GM12878 (cell line): Measurements from ENCODE around the gene RPUSD2. TPM values are rescaled to one million over a fixed set of nuclear protein-coding genes. Genes with fewer than 3 reads are reported as not detected.

Experiments used
- FOS ChIP-seq: IDR thresholded peaks from 3 replicates; pipeline ENCODE4 v1.6.1; 2011; ENCODE audit warnings: borderline replicate concordance; ENCODE audit not compliant: insufficient read length; ENCODE audit errors: extremely low read depth
- SREBF2 ChIP-seq: IDR thresholded peaks from 2 replicates; pipeline ENCODE4 v1.6.1; 2012; ENCODE audit warnings: mild to moderate bottlenecking, low read length
- STAT3 ChIP-seq: IDR thresholded peaks from 2 replicates; pipeline ENCODE4 v1.6.1; 2011; ENCODE audit warnings: low read depth, low read length, improper control_type of control experiment
- ZBTB40 ChIP-seq: fragments of 450-650 bp; IDR thresholded peaks from 2 replicates; pipeline ENCODE4 v1.6.1; 2016; ENCODE audit warnings: mild to moderate bottlenecking, moderate library complexity, borderline replicate concordance
- polyA plus RNA-seq, 11 experiments: library from polyadenylated mRNA; depleted of rRNA in 4 of 11; unstranded in 6 of 11; stranded (reverse) in 5 of 11; fragments of >200 nt; fragmentation: Nextera tagmentation in 4 of 11; fragmentation: Illumina TruSeq in 1 of 11; extraction: Ambion mirVana in 4 of 11; extraction: Trizol in 1 of 11; gene quantifications; 1 replicate in 1 of 11; 2 replicates in 10 of 11; pipeline versions ENCODE4 v1.2.1 to v1.2.3, GENCODE V29; 2011 to 2016; ENCODE audit warnings: inconsistent platforms in 2 of 11, missing spikeins in 2 of 11, low read depth in 1 of 11
- total RNA-seq, 4 experiments: library from RNA; depleted of rRNA in 3 of 4; stranded (reverse); fragments of >200 nt in 3 of 4; fragmentation: Illumina TruSeq in 1 of 4; extraction: Trizol in 1 of 4; gene quantifications; 2 replicates each; pipeline versions ENCODE4 v1.2.1 to v1.2.3, GENCODE V29; 2013 to 2021

The RPUSD2 gene
- total and polyA plus RNA-seq, 10 of the 15 experiments (the other 5 are each of a cell fraction or from before 2014, with no cell fraction given) = 4.0 to 33.3 (median 18.5) TPM

- peak; percentile 30 for TF ChIP-seq FOS
- TF ChIP-seq ZBTB40 = 0 out of 2 replicates have a peak, but pooled peaks have one; percentile 28
- no peak for TF ChIP-seq SREBF2
- no peak for TF ChIP-seq STAT3
These were observed 4.3 kb upstream of the RPUSD2 start, which contains the start of gene CCDC32 (continued) for GRCh38 chr15:40564591-40565332.
